Measurements from ENCODE around the gene TMEM235. TPM values are rescaled to one million over a fixed set of nuclear protein-coding genes. Genes with fewer than 3 reads are reported as not detected.
A peak's percentile ranks its signal among the peaks of the same experiment; 100 is the strongest.

Gene TMEM235
- total RNA-seq, 4 donors from 2014 or later: not detected

DNA sequence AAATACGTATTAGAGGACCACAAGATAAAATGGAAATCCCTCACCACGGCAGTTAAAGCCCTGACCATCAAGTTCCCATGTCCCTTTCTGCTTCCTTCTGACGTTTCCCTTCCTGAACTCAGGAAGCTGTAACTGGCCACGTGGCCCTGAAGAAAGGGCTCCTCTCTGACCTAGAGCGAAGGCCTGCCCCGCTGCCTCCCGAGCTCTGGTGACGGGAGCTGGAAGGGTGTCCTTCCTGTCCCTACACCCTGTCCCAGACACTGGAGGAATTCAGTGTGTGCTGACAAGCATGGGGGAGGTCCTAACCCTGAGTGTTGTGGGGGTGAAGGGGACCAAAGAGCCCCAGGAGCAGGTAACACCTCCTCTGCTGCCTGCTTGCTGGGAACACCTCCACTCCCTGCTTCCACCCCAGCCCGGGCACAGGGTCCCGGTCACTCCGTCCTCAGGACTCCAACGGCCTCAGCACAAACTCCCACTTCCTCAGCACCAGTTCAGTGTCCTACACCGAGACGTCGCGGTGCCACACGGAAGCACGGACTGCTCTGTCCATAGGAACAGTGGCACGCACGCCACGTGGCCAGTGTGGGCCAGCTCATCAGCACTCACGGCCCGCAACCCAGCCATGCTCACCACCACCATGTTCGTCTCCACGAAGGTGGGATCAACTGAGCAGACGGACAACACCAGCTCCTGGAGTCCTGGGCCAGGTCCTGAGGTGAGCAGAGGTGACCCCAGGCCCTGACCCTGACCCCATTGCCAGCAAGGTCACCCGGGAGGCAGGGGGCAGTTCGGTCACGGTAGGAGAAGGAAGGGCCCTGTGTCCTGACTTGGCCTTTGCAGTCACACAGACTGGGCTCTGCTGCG lies 16.9 kb downstream of the TMEM235 start:
- ATAC-seq (ENCODE audit: low FRiP score) (no peak), DNase-seq (ENCODE audit: low spot score) (no peak)
- TF ChIP-seq, protein P1, sequence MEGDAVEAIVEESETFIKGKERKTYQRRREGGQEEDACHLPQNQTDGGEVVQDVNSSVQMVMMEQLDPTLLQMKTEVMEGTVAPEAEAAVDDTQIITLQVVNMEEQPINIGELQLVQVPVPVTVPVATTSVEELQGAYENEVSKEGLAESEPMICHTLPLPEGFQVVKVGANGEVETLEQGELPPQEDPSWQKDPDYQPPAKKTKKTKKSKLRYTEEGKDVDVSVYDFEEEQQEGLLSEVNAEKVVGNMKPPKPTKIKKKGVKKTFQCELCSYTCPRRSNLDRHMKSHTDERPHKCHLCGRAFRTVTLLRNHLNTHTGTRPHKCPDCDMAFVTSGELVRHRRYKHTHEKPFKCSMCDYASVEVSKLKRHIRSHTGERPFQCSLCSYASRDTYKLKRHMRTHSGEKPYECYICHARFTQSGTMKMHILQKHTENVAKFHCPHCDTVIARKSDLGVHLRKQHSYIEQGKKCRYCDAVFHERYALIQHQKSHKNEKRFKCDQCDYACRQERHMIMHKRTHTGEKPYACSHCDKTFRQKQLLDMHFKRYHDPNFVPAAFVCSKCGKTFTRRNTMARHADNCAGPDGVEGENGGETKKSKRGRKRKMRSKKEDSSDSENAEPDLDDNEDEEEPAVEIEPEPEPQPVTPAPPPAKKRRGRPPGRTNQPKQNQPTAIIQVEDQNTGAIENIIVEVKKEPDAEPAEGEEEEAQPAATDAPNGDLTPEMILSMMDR (IDR thresholded peaks at IDR 0.05): no peak

DNA sequence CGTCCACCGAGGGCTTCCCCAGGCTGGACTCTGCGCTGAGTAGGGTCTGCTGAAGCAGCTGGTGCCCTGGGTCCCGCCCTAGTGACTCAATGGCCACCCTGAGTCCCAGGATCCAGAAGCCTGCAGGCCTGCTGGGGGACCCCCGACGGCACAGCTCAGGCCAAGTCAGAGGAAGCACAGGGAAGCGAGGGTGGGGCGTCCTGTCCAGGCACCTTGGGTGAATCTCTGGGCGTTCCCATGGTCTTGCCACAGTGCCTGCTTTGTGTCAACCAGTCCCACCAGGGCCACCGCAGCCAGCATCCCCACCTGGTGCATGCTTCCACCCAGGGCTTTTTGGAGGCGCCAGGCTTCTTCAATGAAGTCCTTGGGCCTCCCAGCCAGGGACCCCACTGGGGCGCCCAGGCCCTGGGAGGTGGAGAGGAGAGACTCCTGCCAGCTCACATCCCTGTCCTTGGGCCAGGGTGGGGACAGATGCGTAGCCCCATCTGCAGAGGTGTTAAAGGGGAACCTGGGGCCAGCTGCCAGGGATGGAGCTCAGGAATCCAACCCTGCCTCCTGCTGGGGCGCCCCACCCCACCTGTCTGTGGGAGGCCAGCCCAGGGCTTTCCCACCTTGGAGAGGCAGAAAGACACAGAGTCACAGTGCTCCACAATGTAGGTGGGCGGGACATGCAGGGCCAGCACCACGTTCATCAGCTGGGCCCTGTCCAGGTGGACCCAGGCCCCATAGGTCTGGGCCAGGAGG lies 17.8 kb downstream of the TMEM235 start:
- TF ChIP-seq, protein P1 (IDR thresholded peaks at IDR 0.05): no peak
- DNase-seq (ENCODE audit: low spot score): no peak
- no peak for ATAC-seq (ENCODE audit: low FRiP score)

DNA sequence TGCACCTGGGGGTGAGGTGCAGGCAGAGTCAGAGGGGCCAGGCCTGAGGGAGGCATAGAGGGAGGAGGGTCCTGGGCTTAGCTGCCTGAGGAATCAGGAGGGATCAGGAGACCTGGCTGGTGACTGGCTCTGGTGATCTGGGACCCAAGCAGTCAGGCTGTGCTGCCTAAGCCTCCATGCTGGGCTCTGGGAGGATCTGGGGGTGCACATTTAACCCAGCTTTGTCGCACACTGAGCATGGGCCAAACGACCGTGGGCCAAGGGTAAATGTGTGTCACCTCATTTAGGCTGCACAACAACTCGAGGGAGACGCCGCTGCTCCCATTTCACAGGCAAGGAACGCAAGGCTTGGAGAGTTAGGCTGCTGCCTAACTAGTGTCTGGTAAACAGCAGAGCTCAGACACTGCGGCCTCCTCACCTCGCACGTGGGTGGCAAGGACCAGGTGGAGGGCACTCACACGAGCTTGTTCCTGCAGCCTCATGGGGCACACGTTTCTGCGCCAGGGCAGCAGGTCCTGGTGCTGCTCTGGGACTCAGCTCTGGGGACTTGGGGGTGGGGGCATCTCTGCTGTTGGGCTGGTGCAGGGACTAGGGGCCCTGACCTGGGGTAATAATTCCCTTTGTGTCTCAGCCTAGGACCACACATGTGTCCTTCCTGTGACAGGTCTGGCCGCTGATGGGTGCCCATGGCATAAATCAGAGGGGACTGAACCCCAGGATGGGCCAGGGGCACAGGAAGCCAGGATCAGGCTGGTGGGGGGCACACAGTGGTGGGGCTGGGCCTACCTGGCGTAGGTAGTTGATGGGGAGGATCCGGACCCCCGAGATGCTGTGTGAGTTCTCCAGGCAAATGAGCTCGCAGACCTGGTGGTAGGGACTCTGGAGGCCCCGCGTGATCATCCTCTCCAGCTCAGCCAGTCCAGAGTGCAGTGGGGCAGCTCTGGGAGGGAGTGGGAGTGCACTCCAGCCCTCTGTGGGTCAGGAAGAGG lies 18.7 kb downstream of the TMEM235 start:
- TF ChIP-seq, protein P1 (IDR thresholded peaks at IDR 0.05): no peak
- DNase-seq (ENCODE audit: low spot score) (no peak), ATAC-seq (ENCODE audit: low FRiP score) (no peak)

DNA sequence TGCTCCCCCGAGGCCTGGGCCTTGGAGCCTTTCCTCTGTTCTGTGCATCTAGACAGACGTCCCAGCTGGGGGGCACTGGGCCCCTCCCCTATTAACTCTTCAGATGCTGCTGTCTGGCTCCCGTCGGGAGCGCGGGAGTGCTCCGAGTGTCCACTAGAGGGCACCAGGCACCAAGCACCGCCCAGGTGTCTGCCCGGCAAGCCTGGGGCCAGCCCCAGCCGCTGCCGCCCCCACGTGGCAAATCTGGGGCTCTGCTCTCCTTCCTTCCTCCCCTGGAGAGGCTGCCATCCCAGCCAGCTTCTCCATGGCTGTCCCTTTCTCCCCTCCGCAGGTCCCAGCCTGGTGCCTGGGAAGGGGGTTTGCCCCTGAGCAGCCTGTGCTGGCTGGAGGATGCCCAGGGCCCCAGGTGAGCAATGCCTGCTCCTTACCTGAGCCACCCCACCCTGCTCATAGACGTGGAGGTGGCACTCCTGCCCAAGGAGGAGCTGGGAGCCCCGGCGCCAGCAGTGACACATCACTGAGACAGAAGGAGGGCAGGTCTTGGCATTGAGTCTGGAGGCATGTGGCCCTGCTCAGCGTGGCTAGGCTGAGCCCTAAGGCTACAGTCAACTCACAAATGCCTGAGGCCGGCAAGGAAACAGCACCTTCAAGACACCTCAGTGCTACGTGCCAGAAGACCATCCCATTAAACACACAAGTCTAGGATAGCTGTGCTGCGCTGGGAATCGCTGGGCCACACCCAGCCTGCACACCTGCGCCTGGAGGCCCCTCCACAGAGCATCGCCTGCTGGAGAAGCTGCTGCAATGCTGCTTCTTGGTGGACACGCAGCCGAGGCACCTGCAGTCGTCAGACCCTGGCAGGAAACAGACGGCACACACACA lies 19.7 kb downstream of the TMEM235 start:
- peak; percentile 50 for DNase-seq (ENCODE audit: low spot score)
- TF ChIP-seq, protein P1 (IDR thresholded peaks at IDR 0.05): peak in 1 of 3 donors; percentile 98
- ATAC-seq (ENCODE audit: low FRiP score): peak; percentile 67

DNA sequence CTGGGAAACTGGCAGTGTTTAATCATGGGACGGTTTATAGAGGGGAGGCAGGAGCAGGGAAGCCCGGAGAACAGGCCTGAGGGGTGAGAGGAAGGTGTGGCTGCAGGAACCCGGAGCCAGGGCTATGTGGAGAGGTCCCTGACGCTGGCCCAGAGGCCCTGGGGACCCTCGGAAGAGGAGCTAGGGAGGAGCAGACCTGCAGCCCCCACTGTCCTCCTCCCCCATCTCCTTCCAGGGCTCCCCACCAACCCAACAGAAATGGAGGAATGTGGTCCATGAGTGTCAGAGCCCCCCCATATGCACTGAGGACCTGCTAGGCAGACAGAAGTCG lies 20.3 kb downstream of the TMEM235 start:
- ATAC-seq (ENCODE audit: low FRiP score): no peak
- TF ChIP-seq, protein P1 (IDR thresholded peaks at IDR 0.05): no peak

More for the DNA sequence above, 20.3 kb downstream of the TMEM235 start:
- DNase-seq (ENCODE audit: low spot score): no peak

All from omental fat pad (tissue), 4 donors.